ENCODE measurements around the gene RAPSN. TPM values are rescaled to one million over a fixed set of nuclear protein-coding genes. Genes with fewer than 3 reads are reported as not detected.

The RAPSN gene
- total and polyA plus RNA-seq, 2 experiments from 2014 or later = 0.17 to 0.23 TPM

DNA sequence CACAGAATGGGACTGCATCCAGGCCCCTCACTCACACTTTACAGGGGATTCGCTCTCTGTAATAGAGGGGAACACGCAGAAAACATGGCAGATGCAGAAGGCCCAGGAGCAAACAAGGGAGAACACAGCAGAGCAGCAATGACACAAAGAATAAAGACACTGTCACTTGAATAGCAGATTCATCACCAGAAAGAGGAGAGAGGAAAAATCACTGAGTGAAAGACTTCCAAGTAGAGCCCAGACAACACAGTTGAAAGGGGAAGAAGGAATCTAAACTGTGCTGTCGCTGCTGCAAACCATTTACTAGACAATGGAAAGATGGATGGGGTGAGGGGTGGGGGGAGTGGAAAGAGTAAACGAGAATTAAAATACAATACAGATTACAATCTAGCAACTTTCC lies 28.8 kb upstream of the RAPSN start (continued):
- TF ChIP-seq, protein P1, sequence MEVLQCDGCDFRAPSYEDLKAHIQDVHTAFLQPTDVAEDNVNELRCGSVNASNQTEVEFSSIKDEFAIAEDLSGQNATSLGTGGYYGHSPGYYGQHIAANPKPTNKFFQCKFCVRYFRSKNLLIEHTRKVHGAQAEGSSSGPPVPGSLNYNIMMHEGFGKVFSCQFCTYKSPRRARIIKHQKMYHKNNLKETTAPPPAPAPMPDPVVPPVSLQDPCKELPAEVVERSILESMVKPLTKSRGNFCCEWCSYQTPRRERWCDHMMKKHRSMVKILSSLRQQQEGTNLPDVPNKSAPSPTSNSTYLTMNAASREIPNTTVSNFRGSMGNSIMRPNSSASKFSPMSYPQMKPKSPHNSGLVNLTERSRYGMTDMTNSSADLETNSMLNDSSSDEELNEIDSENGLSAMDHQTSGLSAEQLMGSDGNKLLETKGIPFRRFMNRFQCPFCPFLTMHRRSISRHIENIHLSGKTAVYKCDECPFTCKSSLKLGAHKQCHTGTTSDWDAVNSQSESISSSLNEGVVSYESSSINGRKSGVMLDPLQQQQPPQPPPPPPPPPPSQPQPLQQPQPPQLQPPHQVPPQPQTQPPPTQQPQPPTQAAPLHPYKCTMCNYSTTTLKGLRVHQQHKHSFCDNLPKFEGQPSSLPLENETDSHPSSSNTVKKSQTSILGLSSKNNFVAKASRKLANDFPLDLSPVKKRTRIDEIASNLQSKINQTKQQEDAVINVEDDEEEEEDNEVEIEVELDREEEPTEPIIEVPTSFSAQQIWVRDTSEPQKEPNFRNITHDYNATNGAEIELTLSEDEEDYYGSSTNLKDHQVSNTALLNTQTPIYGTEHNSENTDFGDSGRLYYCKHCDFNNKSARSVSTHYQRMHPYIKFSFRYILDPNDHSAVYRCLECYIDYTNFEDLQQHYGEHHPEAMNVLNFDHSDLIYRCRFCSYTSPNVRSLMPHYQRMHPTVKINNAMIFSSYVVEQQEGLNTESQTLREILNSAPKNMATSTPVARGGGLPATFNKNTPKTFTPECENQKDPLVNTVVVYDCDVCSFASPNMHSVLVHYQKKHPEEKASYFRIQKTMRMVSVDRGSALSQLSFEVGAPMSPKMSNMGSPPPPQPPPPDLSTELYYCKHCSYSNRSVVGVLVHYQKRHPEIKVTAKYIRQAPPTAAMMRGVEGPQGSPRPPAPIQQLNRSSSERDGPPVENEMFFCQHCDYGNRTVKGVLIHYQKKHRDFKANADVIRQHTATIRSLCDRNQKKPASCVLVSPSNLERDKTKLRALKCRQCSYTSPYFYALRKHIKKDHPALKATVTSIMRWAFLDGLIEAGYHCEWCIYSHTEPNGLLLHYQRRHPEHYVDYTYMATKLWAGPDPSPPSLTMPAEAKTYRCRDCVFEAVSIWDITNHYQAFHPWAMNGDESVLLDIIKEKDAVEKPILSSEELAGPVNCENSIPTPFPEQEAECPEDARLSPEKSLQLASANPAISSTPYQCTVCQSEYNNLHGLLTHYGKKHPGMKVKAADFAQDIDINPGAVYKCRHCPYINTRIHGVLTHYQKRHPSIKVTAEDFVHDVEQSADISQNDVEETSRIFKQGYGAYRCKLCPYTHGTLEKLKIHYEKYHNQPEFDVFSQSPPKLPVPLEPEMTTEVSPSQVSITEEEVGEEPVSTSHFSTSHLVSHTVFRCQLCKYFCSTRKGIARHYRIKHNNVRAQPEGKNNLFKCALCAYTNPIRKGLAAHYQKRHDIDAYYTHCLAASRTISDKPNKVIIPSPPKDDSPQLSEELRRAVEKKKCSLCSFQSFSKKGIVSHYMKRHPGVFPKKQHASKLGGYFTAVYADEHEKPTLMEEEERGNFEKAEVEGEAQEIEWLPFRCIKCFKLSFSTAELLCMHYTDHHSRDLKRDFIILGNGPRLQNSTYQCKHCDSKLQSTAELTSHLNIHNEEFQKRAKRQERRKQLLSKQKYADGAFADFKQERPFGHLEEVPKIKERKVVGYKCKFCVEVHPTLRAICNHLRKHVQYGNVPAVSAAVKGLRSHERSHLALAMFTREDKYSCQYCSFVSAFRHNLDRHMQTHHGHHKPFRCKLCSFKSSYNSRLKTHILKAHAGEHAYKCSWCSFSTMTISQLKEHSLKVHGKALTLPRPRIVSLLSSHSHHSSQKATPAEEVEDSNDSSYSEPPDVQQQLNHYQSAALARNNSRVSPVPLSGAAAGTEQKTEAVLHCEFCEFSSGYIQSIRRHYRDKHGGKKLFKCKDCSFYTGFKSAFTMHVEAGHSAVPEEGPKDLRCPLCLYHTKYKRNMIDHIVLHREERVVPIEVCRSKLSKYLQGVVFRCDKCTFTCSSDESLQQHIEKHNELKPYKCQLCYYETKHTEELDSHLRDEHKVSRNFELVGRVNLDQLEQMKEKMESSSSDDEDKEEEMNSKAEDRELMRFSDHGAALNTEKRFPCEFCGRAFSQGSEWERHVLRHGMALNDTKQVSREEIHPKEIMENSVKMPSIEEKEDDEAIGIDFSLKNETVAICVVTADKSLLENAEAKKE (CRISPR knock-in tag; IDR thresholded peaks at IDR 0.05) = no peak
- TF ChIP-seq, protein P2, sequence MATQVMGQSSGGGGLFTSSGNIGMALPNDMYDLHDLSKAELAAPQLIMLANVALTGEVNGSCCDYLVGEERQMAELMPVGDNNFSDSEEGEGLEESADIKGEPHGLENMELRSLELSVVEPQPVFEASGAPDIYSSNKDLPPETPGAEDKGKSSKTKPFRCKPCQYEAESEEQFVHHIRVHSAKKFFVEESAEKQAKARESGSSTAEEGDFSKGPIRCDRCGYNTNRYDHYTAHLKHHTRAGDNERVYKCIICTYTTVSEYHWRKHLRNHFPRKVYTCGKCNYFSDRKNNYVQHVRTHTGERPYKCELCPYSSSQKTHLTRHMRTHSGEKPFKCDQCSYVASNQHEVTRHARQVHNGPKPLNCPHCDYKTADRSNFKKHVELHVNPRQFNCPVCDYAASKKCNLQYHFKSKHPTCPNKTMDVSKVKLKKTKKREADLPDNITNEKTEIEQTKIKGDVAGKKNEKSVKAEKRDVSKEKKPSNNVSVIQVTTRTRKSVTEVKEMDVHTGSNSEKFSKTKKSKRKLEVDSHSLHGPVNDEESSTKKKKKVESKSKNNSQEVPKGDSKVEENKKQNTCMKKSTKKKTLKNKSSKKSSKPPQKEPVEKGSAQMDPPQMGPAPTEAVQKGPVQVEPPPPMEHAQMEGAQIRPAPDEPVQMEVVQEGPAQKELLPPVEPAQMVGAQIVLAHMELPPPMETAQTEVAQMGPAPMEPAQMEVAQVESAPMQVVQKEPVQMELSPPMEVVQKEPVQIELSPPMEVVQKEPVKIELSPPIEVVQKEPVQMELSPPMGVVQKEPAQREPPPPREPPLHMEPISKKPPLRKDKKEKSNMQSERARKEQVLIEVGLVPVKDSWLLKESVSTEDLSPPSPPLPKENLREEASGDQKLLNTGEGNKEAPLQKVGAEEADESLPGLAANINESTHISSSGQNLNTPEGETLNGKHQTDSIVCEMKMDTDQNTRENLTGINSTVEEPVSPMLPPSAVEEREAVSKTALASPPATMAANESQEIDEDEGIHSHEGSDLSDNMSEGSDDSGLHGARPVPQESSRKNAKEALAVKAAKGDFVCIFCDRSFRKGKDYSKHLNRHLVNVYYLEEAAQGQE (IDR thresholded peaks at IDR 0.05; ENCODE audit: unreplicated experiment) = no peak
- TF ChIP-seq, protein P3, sequence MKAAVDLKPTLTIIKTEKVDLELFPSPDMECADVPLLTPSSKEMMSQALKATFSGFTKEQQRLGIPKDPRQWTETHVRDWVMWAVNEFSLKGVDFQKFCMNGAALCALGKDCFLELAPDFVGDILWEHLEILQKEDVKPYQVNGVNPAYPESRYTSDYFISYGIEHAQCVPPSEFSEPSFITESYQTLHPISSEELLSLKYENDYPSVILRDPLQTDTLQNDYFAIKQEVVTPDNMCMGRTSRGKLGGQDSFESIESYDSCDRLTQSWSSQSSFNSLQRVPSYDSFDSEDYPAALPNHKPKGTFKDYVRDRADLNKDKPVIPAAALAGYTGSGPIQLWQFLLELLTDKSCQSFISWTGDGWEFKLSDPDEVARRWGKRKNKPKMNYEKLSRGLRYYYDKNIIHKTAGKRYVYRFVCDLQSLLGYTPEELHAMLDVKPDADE (IDR thresholded peaks at IDR 0.05) = no peak
- TF ChIP-seq, protein P4, sequence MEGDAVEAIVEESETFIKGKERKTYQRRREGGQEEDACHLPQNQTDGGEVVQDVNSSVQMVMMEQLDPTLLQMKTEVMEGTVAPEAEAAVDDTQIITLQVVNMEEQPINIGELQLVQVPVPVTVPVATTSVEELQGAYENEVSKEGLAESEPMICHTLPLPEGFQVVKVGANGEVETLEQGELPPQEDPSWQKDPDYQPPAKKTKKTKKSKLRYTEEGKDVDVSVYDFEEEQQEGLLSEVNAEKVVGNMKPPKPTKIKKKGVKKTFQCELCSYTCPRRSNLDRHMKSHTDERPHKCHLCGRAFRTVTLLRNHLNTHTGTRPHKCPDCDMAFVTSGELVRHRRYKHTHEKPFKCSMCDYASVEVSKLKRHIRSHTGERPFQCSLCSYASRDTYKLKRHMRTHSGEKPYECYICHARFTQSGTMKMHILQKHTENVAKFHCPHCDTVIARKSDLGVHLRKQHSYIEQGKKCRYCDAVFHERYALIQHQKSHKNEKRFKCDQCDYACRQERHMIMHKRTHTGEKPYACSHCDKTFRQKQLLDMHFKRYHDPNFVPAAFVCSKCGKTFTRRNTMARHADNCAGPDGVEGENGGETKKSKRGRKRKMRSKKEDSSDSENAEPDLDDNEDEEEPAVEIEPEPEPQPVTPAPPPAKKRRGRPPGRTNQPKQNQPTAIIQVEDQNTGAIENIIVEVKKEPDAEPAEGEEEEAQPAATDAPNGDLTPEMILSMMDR (conservative IDR thresholded peaks at IDR 0.05; ENCODE audit: low read depth in 2 of 2) = no peak
- TF ChIP-seq ZNF114 (CRISPR knock-in tag; IDR thresholded peaks at IDR 0.05) = no peak
